Endodermal cell (in vitro differentiated cells): Measurements from ENCODE around the gene EPB41. TPM values are rescaled to one million over a fixed set of nuclear protein-coding genes. Genes with fewer than 3 reads are reported as not detected.

Experiments used
- DNase-seq: peaks from one replicate; pipeline ENCODE4 v3.0.0-alpha.2; 2017
- H3K27ac ChIP-seq: 2 replicates; pipeline ENCODE4 v1.5.1; 2013; ENCODE audit warnings: mild to moderate bottlenecking, low read depth, low read length, moderate library complexity
- H3K27me3 ChIP-seq: 2 replicates; pipeline ENCODE4 v1.6.1; 2013; ENCODE audit warnings: mild to moderate bottlenecking, low read length, moderate library complexity; ENCODE audit not compliant: insufficient read depth, control insufficient read depth, poor library complexity, severe bottlenecking
- H3K36me3 ChIP-seq: 2 replicates; pipeline ENCODE4 v1.7.0; 2013; ENCODE audit warnings: mild to moderate bottlenecking, low read length, moderate library complexity; ENCODE audit not compliant: control insufficient read depth, insufficient read depth
- H3K4me1 ChIP-seq: one replicate; pipeline ENCODE4 v1.7.0; 2013; ENCODE audit warnings: low read length; ENCODE audit not compliant: control insufficient read depth, insufficient read depth
- H3K4me3 ChIP-seq: 2 replicates; pipeline ENCODE4 v1.5.1; 2013; ENCODE audit warnings: mild to moderate bottlenecking, low read length, moderate library complexity
- H3K9ac ChIP-seq: 2 replicates; pipeline ENCODE4 v1.6.1; 2013; ENCODE audit warnings: mild to moderate bottlenecking, low read length, moderate library complexity; ENCODE audit not compliant: poor library complexity, severe bottlenecking; ENCODE audit errors: extremely low read depth
- H3K9me3 ChIP-seq: 2 replicates; pipeline ENCODE4 v1.6.1; 2013; ENCODE audit warnings: mild to moderate bottlenecking, low read length, moderate library complexity; ENCODE audit not compliant: control insufficient read depth
- H3K27ac Mint-ChIP-seq: 2 replicates; pipeline ENCODE4 v1.8.0; 2020; ENCODE audit warnings: mixed read lengths
- H3K27me3 Mint-ChIP-seq: 2 replicates; pipeline ENCODE4 v1.8.0; 2021; ENCODE audit warnings: mild to moderate bottlenecking, mixed read lengths; ENCODE audit not compliant: insufficient read depth
- H3K36me3 Mint-ChIP-seq: 2 replicates; pipeline ENCODE4 v1.8.0; 2020; ENCODE audit warnings: low read depth, mixed read lengths
- H3K4me1 Mint-ChIP-seq: 2 replicates; pipeline ENCODE4 v1.8.0; 2020; ENCODE audit warnings: mixed read lengths
- H3K4me3 Mint-ChIP-seq: 2 replicates; pipeline ENCODE4 v1.8.0; 2020; ENCODE audit warnings: mild to moderate bottlenecking, moderate library complexity, mixed read lengths
- H3K9me3 Mint-ChIP-seq: 2 replicates; pipeline ENCODE4 v1.8.0; 2020; ENCODE audit warnings: mild to moderate bottlenecking, mixed read lengths
- CTCF ChIP-seq: fragments of 200-600 bp; sonication (generic); conservative IDR thresholded peaks from 2 replicates; pipeline ENCODE4 v1.5.0; 2021; ENCODE audit warnings: antibody characterized with exemption, mild to moderate bottlenecking
- WGBS, 2 experiments: methylation state at CpG; one replicate each; pipeline versions ENCODE4 v1.1.5 to v1.1.7; 2013; ENCODE audit warnings: missing lambda C conversion rate in 2 of 2, mixed read lengths in 1 of 2; ENCODE audit not compliant: insufficient coverage in 1 of 2, insufficient read length in 1 of 2; 5-methylcytosine and 5-hydroxymethylcytosine counted together
- total RNA-seq, 2 donors: library from RNA; stranded (reverse); fragmentation: NEBNext Ultra II Directional in 1 of 2; extraction: Animal tissue kit (Norgen Biotek cat#: 25700) in 1 of 2; gene quantifications; 2 replicates in 1 of 2; 3 replicates in 1 of 2; pipeline ENCODE4 v1.2.1, GENCODE V29; 2021

The EPB41 gene
- total RNA-seq, 2 donors from 2014 or later = 60.3 to 91.0 TPM

GRCh38 chr1:28877132-28877781 is 37.1 kb upstream of the EPB41 start:
- no peak overlapping the region for H3K27ac ChIP-seq
- H3K9me3 Mint-ChIP-seq = no peaks in the 10 kb centered on the region
- H3K36me3 Mint-ChIP-seq = no peaks in the 10 kb centered on the region
- H3K27ac Mint-ChIP-seq = no peak overlapping the region
- DNase-seq = peak; percentile 92
- H3K9ac ChIP-seq = no peak overlapping the region
- H3K4me3 Mint-ChIP-seq = no peak overlapping the region
- peak; percentile 96 for TF ChIP-seq CTCF
- H3K9me3 ChIP-seq = no peaks in the 10 kb centered on the region
- H3K36me3 ChIP-seq = no peaks in the 10 kb centered on the region
- no peaks in the 10 kb centered on the region for H3K27me3 ChIP-seq
- no peak overlapping the region for H3K4me3 ChIP-seq
- 34 to 53% methylated on average over 11 to 18 of the region's 18 CpGs for WGBS, 2 experiments
- H3K4me1 Mint-ChIP-seq = peaks cover 7% of the 10 kb centered on the region
- H3K27me3 Mint-ChIP-seq = peaks cover 2% of the 10 kb centered on the region
- no peaks in the 10 kb centered on the region for H3K4me1 ChIP-seq

GRCh38 chr1:28878796-28879195 is 35.6 kb upstream of the EPB41 start:
- H3K27ac ChIP-seq = no peak overlapping the region
- no peak for TF ChIP-seq CTCF
- peaks cover 15% of the 10 kb centered on the region for H3K4me1 Mint-ChIP-seq
- H3K27ac Mint-ChIP-seq = no peak overlapping the region
- H3K36me3 Mint-ChIP-seq = no peaks in the 10 kb centered on the region
- no peak overlapping the region for H3K4me3 ChIP-seq
- no peak overlapping the region for H3K4me3 Mint-ChIP-seq
- no peaks in the 10 kb centered on the region for H3K36me3 ChIP-seq
- H3K9me3 ChIP-seq = no peaks in the 10 kb centered on the region
- peaks cover 2% of the 10 kb centered on the region for H3K27me3 Mint-ChIP-seq
- H3K9me3 Mint-ChIP-seq = no peaks in the 10 kb centered on the region
- no peak for DNase-seq
- no peak overlapping the region for H3K9ac ChIP-seq
- H3K27me3 ChIP-seq = no peaks in the 10 kb centered on the region
- peaks cover 4% of the 10 kb centered on the region for H3K4me1 ChIP-seq
- WGBS, 2 experiments = 87 to 91% methylated on average over 3 to 4 of the region's 4 CpGs

GRCh38 chr1:28882009-28882628 is 32.2 kb upstream of the EPB41 start:
- no peak overlapping the region for H3K9ac ChIP-seq
- peaks cover 4% of the 10 kb centered on the region for H3K27me3 Mint-ChIP-seq
- H3K4me3 ChIP-seq = no peak overlapping the region
- H3K4me1 ChIP-seq = peaks cover 11% of the 10 kb centered on the region
- WGBS, 2 experiments = 25 to 40% methylated on average over 7 to 13 of the region's 13 CpGs
- H3K27ac ChIP-seq = no peak overlapping the region
- peak overlapping the region; percentile 87 for H3K27ac Mint-ChIP-seq
- H3K4me3 Mint-ChIP-seq = no peak overlapping the region
- no peaks in the 10 kb centered on the region for H3K36me3 ChIP-seq
- peak; percentile 97 for TF ChIP-seq CTCF
- no peaks in the 10 kb centered on the region for H3K9me3 Mint-ChIP-seq
- H3K9me3 ChIP-seq = no peaks in the 10 kb centered on the region
- DNase-seq = peak; percentile 98
- H3K27me3 ChIP-seq = no peaks in the 10 kb centered on the region
- H3K4me1 Mint-ChIP-seq = peaks cover 26% of the 10 kb centered on the region
- no peaks in the 10 kb centered on the region for H3K36me3 Mint-ChIP-seq
